ENCODE data around the gene DISC1. TPM values are rescaled to one million over a fixed set of nuclear protein-coding genes. Genes with fewer than 3 reads are reported as not detected.
"Not testable (repeated sequence)": the region's sequence is repeated elsewhere in the genome, so short reads cannot be mapped to it uniquely, and the experiment has no call there.

The DISC1 gene
- total RNA-seq, 1 experiment from 2014 or later, result 2.1 TPM

DNA sequence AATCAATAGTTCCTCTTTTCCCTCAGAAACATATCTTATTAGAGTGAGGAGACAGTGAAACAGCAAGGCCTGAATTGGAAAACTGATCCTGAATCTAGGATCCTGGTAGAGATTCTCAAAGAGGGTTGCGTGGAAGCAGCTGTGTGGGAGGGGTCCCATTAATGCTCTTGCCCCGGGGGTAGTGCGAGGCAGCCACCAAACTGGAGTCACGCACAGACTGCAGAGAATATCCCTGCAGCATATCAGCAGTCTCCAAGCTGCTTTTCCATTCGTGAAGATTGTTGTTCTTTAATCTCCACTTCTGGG is 150.1 kb downstream of the DISC1 start:
- Mint-ChIP-seq H3K9me3 (ENCODE audit: unreplicated experiment) (no peaks in the 10 kb centered on the region), H3K27me3 (ENCODE audit: insufficient read depth, unreplicated experiment) (no peaks in the 10 kb centered on the region), H3K27ac (ENCODE audit: low read depth, unreplicated experiment) (no peak overlapping the region), H3K36me3 (ENCODE audit: insufficient read depth, unreplicated experiment) (no peaks in the 10 kb centered on the region), H3K4me3 (ENCODE audit: unreplicated experiment) (no peak overlapping the region), H3K4me1 (ENCODE audit: insufficient read depth, unreplicated experiment) (peaks cover 2% of the 10 kb centered on the region)
- BruUV-seq (replicated peaks), result no TSS peak
- ChIA-PET POLR2A (interaction anchor here (0.6 to 0.8 kb wide), 3 partner anchors 13 to 710 kb away, joined by 3 read pairs; no protein-coding TSS in a partner anchor), CTCF (interaction anchor here (0.6 to 6.3 kb wide), 3 partner anchors 20 to 744 kb away, joined by 3 to 57 read pairs (median 3); no protein-coding TSS in a partner anchor)
- intact Hi-C loops (cut with micrococcal nuclease), result no loop called here
- DNase-seq (ENCODE audit: unreplicated experiment), result no peak
- TF ChIP-seq, protein P1, sequence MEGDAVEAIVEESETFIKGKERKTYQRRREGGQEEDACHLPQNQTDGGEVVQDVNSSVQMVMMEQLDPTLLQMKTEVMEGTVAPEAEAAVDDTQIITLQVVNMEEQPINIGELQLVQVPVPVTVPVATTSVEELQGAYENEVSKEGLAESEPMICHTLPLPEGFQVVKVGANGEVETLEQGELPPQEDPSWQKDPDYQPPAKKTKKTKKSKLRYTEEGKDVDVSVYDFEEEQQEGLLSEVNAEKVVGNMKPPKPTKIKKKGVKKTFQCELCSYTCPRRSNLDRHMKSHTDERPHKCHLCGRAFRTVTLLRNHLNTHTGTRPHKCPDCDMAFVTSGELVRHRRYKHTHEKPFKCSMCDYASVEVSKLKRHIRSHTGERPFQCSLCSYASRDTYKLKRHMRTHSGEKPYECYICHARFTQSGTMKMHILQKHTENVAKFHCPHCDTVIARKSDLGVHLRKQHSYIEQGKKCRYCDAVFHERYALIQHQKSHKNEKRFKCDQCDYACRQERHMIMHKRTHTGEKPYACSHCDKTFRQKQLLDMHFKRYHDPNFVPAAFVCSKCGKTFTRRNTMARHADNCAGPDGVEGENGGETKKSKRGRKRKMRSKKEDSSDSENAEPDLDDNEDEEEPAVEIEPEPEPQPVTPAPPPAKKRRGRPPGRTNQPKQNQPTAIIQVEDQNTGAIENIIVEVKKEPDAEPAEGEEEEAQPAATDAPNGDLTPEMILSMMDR (IDR thresholded peaks at IDR 0.05; ENCODE audit: unreplicated experiment), result no peak

DNA sequence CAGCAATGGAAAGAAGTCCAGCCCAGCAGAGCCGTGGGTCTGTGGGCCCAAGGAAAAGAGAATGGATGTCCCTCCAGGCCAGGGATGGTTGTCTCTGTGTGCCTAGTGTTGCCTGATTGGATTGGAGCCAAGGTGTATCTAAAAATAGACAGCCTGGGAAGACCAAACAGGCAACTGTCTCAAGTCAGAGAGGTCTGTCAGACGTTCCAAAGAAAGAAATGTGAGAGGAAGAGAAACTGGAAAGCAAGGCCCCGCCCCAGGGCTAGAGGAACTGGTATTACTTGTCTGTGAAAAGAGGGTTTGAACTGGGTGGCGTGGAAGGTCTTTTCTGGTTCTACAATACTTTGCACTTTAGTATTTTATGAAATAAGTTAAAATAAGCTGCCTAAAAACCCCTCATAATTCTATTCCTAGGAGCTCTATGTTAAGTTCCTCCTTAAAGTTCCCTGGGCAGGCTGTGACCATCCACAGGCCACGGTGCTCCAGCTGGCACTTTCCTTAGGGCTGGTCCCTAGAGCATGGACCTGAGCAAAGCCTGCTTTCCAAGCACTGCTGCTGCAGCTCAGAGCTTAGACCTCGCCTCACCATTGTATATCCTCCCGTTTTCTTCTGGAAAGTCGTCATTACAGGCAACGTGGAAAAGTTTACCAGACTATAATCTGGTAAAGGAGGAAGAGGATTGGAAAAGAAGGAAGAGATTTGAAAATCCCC is 151.6 kb downstream of the DISC1 start:
- Mint-ChIP-seq H3K27me3 (ENCODE audit: insufficient read depth, unreplicated experiment) (no peaks in the 10 kb centered on the region), H3K4me3 (ENCODE audit: unreplicated experiment) (no peak overlapping the region), H3K9me3 (ENCODE audit: unreplicated experiment) (no peaks in the 10 kb centered on the region), H3K36me3 (ENCODE audit: insufficient read depth, unreplicated experiment) (no peaks in the 10 kb centered on the region), H3K27ac (ENCODE audit: low read depth, unreplicated experiment) (no peak overlapping the region), H3K4me1 (ENCODE audit: insufficient read depth, unreplicated experiment) (peaks cover 8% of the 10 kb centered on the region)
- BruUV-seq (replicated peaks), result no TSS peak
- peak; percentile 60 for DNase-seq (ENCODE audit: unreplicated experiment)
- ChIA-PET POLR2A (interaction anchor here (0.7 kb wide), 1 partner anchor 110 kb away, joined by 3 read pairs; no protein-coding TSS in a partner anchor), CTCF (interaction anchor here (0.6 kb wide), 1 partner anchor 8 kb away, joined by 3 read pairs; no protein-coding TSS in a partner anchor)
- intact Hi-C loops (cut with micrococcal nuclease), result no loop called here
- TF ChIP-seq, protein P1 (IDR thresholded peaks at IDR 0.05; ENCODE audit: unreplicated experiment), result no peak

DNA sequence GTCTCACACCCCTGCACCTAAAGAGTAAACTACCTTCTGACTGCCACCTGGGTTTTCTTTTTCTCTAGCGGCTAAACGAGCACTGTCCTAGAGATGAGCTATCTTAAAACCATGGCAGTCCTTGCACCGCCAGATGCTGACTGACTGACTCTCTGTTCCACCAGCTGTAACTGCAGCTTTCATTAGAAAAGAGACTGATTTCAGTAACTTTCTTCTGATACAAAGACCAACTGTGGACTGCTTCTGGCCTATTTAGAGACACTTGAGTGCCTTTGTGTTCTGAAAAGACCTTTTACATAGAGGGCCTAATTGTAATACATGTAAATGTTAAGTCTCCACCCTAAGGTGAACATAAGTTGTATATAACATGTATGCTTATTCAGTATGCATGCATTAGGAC is 152.5 kb downstream of the DISC1 start:
- TF ChIP-seq, protein P1 (IDR thresholded peaks at IDR 0.05; ENCODE audit: unreplicated experiment), result no peak
- no peaks in the 10 kb centered on the region for H3K27me3 Mint-ChIP-seq (ENCODE audit: insufficient read depth, unreplicated experiment)
- peaks cover 8% of the 10 kb centered on the region for H3K4me1 Mint-ChIP-seq (ENCODE audit: insufficient read depth, unreplicated experiment)
- CTCF ChIA-PET, result interaction anchor here (0.5 to 1.8 kb wide), 3 partner anchors 23 to 616 kb away, joined by 3 to 10 read pairs (median 3); no protein-coding TSS in a partner anchor
- POLR2A ChIA-PET, result interaction anchor here (0.9 kb wide), 1 partner anchor 62 kb away, joined by 4 read pairs; no protein-coding TSS in a partner anchor
- no TSS peak for BruUV-seq (replicated peaks)
- H3K27ac Mint-ChIP-seq (ENCODE audit: low read depth, unreplicated experiment), result no peak overlapping the region
- H3K4me3 Mint-ChIP-seq (ENCODE audit: unreplicated experiment), result no peak overlapping the region
- no peaks in the 10 kb centered on the region for H3K9me3 Mint-ChIP-seq (ENCODE audit: unreplicated experiment)
- no peaks in the 10 kb centered on the region for H3K36me3 Mint-ChIP-seq (ENCODE audit: insufficient read depth, unreplicated experiment)
- intact Hi-C loops (cut with micrococcal nuclease), result no loop called here
- no peak for DNase-seq (ENCODE audit: unreplicated experiment)

DNA sequence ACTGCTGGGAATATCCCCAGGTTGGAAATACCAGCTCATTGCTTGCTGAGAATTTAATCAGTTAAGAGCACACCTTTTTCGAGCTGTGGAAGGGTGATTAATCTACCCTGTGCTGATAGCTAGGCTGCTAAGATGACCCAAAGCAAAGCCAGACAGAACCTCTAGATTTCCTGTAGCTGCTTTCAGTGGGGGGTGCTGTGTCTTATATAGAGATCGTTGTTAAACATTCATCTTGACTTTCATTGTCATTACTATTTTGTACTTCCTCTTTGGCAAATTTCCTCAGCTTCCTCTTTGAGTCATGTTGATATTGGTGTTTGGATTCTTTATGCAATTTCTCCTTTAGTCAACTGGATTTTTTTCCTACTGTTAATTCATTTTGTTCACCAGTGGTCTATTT is 155.3 kb downstream of the DISC1 start:
- H3K27me3 Mint-ChIP-seq (ENCODE audit: insufficient read depth, unreplicated experiment), result no peaks in the 10 kb centered on the region
- H3K4me1 Mint-ChIP-seq (ENCODE audit: insufficient read depth, unreplicated experiment), result peaks cover 8% of the 10 kb centered on the region
- no peaks in the 10 kb centered on the region for H3K9me3 Mint-ChIP-seq (ENCODE audit: unreplicated experiment)
- TF ChIP-seq, protein P1 (IDR thresholded peaks at IDR 0.05; ENCODE audit: unreplicated experiment), result no peak
- H3K27ac Mint-ChIP-seq (ENCODE audit: low read depth, unreplicated experiment), result peak overlapping the region; percentile 10
- CTCF ChIA-PET, result interaction anchor here (0.6 to 2.0 kb wide), 7 partner anchors 10 to 231 kb away, joined by 3 to 8 read pairs (median 5); no protein-coding TSS in a partner anchor
- peak; percentile 31 for DNase-seq (ENCODE audit: unreplicated experiment)
- H3K4me3 Mint-ChIP-seq (ENCODE audit: unreplicated experiment), result no peak overlapping the region
- H3K36me3 Mint-ChIP-seq (ENCODE audit: insufficient read depth, unreplicated experiment), result no peaks in the 10 kb centered on the region
- intact Hi-C loops (cut with micrococcal nuclease), result no loop called here
- POLR2A ChIA-PET, result interaction anchor here (0.7 to 1.1 kb wide), 5 partner anchors 14 to 1890 kb away, joined by 3 to 4 read pairs (median 3); no protein-coding TSS in a partner anchor
- BruUV-seq (replicated peaks), result no TSS peak

DNA sequence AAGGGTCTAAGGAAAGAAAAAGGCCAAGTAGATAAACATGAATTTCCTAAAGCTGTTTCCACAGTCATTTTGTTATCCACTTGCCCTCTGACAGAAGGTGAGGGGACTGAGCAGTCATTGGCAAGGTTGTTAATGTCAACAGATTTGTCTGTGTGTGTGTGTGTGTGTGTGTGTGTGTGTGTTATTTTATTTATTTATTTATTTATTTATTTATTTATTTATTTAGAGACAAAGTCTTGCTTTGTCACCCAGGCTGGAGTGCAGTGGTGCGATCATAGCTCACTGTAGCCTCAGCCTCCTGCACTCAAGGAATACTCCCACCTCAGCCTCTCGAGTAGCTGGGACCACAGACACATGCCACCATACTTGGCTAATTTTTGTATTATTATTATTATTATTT is 158.5 kb downstream of the DISC1 start:
- H3K27me3 Mint-ChIP-seq (ENCODE audit: insufficient read depth, unreplicated experiment); H3K27ac Mint-ChIP-seq (ENCODE audit: low read depth, unreplicated experiment); BruUV-seq (replicated peaks); H3K4me1 Mint-ChIP-seq (ENCODE audit: insufficient read depth, unreplicated experiment); DNase-seq (ENCODE audit: unreplicated experiment); H3K36me3 Mint-ChIP-seq (ENCODE audit: insufficient read depth, unreplicated experiment); intact Hi-C loops (cut with micrococcal nuclease); H3K4me3 Mint-ChIP-seq (ENCODE audit: unreplicated experiment); H3K9me3 Mint-ChIP-seq (ENCODE audit: unreplicated experiment): not testable (repeated sequence)
- POLR2A ChIA-PET, result interaction anchor here (0.7 kb wide), 1 partner anchor 311 kb away, joined by 3 read pairs; no protein-coding TSS in a partner anchor
- CTCF ChIA-PET, result interaction anchor here (1.1 to 2.2 kb wide), 5 partner anchors 12 to 842 kb away, joined by 3 to 11 read pairs (median 4); no protein-coding TSS in a partner anchor

Data from MCF 10A (cell line).